Suprapubic skin (tissue), 4 donors: Measurements from ENCODE around the gene HMGB4. TPM values are rescaled to one million over a fixed set of nuclear protein-coding genes. Genes with fewer than 3 reads are reported as not detected.

Experiments
- DNase-seq, 2 donors: peaks; one replicate each; pipeline ENCODE4 v3.0.0-alpha.2; 2019; ENCODE audit warnings: low spot score in 2 of 2
- H3K27ac ChIP-seq: fragments of 200-600 bp; sonication (generic); one replicate; pipeline ENCODE4 v1.5.1; 2019
- H3K27me3 ChIP-seq: fragments of 200-600 bp; sonication (generic); one replicate; pipeline ENCODE4 v1.5.1; 2019
- H3K36me3 ChIP-seq: fragments of 200-600 bp; sonication (generic); one replicate; pipeline ENCODE4 v1.5.1; 2019
- H3K4me1 ChIP-seq: fragments of 200-600 bp; sonication (generic); one replicate; pipeline ENCODE4 v1.5.1; 2019
- H3K4me3 ChIP-seq: fragments of 200-600 bp; sonication (generic); one replicate; pipeline ENCODE4 v1.5.1; 2019; ENCODE audit warnings: mild to moderate bottlenecking
- H3K9me3 ChIP-seq: fragments of 200-600 bp; sonication (generic); one replicate; pipeline ENCODE4 v1.5.1; 2019
- CTCF ChIP-seq, 2 donors: fragments of 200-600 bp in 1 of 2; fragments of 450-650 bp in 1 of 2; sonication (generic) in 1 of 2; IDR thresholded peaks; one replicate each; pipeline ENCODE4 v1.5.1; 2016 to 2019; ENCODE audit warnings: antibody characterized with exemption in 2 of 2, mild to moderate bottlenecking in 1 of 2, moderate library complexity in 1 of 2
- EP300 ChIP-seq: sonication (generic); formaldehyde crosslinking; IDR thresholded peaks from one replicate; pipeline ENCODE4 v1.6.1; 2017; ENCODE audit warnings: antibody characterized with exemption
- POLR2A ChIP-seq, 2 donors: fragments of 450-650 bp; IDR thresholded peaks; one replicate each; pipeline ENCODE4 v1.6.1; 2017; ENCODE audit warnings: antibody characterized with exemption in 2 of 2, mild to moderate bottlenecking in 2 of 2, moderate library complexity in 2 of 2
- POLR2AphosphoS5 ChIP-seq, 3 donors: sonication (generic); formaldehyde crosslinking; IDR thresholded peaks; one replicate each; pipeline ENCODE4 v1.6.1; 2017; ENCODE audit warnings: antibody characterized with exemption in 3 of 3
- WGBS: methylation state at CpG from one replicate; pipeline ENCODE4 v1.1.5; 2018; 5-methylcytosine and 5-hydroxymethylcytosine counted together
- total RNA-seq, 4 donors: library from RNA; depleted of rRNA; stranded (reverse); fragments of >200 nt; gene quantifications; one replicate each; pipeline ENCODE4 v1.1.0, GENCODE V29; 2016

The HMGB4 gene
- total RNA-seq, 4 donors from 2014 or later, result not detected

GRCh38 chr1:33819913-33820311 is 44.0 kb upstream of the HMGB4 start:
- no peaks in the 10 kb centered on the region for H3K9me3 ChIP-seq
- no peak overlapping the region for H3K4me3 ChIP-seq
- no peaks in the 10 kb centered on the region for H3K36me3 ChIP-seq
- no peaks in the 10 kb centered on the region for H3K4me1 ChIP-seq
- H3K27me3 ChIP-seq, result peaks cover 4% of the 10 kb centered on the region
- 75% methylated on average over 7 of the region's 7 CpGs for WGBS
- H3K27ac ChIP-seq, result no peak overlapping the region
- no peak for TF ChIP-seq POLR2AphosphoS5 (IDR thresholded peaks at IDR 0.05)
- TF ChIP-seq CTCF (IDR thresholded peaks at IDR 0.05), result no peak
- TF ChIP-seq EP300, result no peak
- no peak for TF ChIP-seq POLR2A (IDR thresholded peaks at IDR 0.05)
- DNase-seq, result no peak

GRCh38 chr1:33820804-33821203 is 43.1 kb upstream of the HMGB4 start:
- H3K4me3 ChIP-seq, result no peak overlapping the region
- no peaks in the 10 kb centered on the region for H3K36me3 ChIP-seq
- DNase-seq, result no peak
- 85% methylated on average over 5 of the region's 5 CpGs for WGBS
- H3K9me3 ChIP-seq, result no peaks in the 10 kb centered on the region
- TF ChIP-seq POLR2AphosphoS5 (IDR thresholded peaks at IDR 0.05), result no peak
- H3K27me3 ChIP-seq, result peaks cover 4% of the 10 kb centered on the region
- no peaks in the 10 kb centered on the region for H3K4me1 ChIP-seq
- no peak overlapping the region for H3K27ac ChIP-seq

GRCh38 chr1:33821291-33821690 is 42.6 kb upstream of the HMGB4 start:
- H3K4me3 ChIP-seq, result no peak overlapping the region
- no peaks in the 10 kb centered on the region for H3K9me3 ChIP-seq
- no peaks in the 10 kb centered on the region for H3K36me3 ChIP-seq
- no peak overlapping the region for H3K27ac ChIP-seq
- peaks cover 4% of the 10 kb centered on the region for H3K27me3 ChIP-seq
- no peaks in the 10 kb centered on the region for H3K4me1 ChIP-seq
- WGBS, result 85% methylated on average over 5 of the region's 6 CpGs
- no peak for TF ChIP-seq EP300
- no peak for DNase-seq

GRCh38 chr1:33822396-33822795 is 41.5 kb upstream of the HMGB4 start:
- Histone ChIP-seq H3K27ac (no peak overlapping the region), H3K4me3 (no peak overlapping the region), H3K27me3 (peaks cover 4% of the 10 kb centered on the region), H3K9me3 (no peaks in the 10 kb centered on the region), H3K4me1 (no peaks in the 10 kb centered on the region), H3K36me3 (no peaks in the 10 kb centered on the region)
- TF ChIP-seq POLR2A (IDR thresholded peaks at IDR 0.05) (no peak), CTCF (IDR thresholded peaks at IDR 0.05) (no peak), EP300 (no peak), POLR2AphosphoS5 (IDR thresholded peaks at IDR 0.05) (no peak)
- DNase-seq, result no peak
- 70% methylated on average over 6 of the region's 6 CpGs for WGBS

- TF ChIP-seq POLR2A (IDR thresholded peaks at IDR 0.05) (no peak), EP300 (no peak), POLR2AphosphoS5 (IDR thresholded peaks at IDR 0.05) (no peak), CTCF (IDR thresholded peaks at IDR 0.05) (no peak)
- 100% methylated on average over 2 of the region's 2 CpGs for WGBS
- DNase-seq, result no peak
- Histone ChIP-seq H3K36me3 (no peaks in the 10 kb centered on the region), H3K4me3 (no peak overlapping the region), H3K9me3 (no peaks in the 10 kb centered on the region), H3K27me3 (peaks cover 4% of the 10 kb centered on the region), H3K27ac (no peak overlapping the region), H3K4me1 (no peaks in the 10 kb centered on the region)
These were observed 40.5 kb upstream of the HMGB4 start for GRCh38 chr1:33823401-33823800.

GRCh38 chr1:33823830-33824229 is 40.0 kb upstream of the HMGB4 start:
- DNase-seq, result no peak
- no peak for TF ChIP-seq CTCF (IDR thresholded peaks at IDR 0.05)
- no peak for TF ChIP-seq POLR2AphosphoS5 (IDR thresholded peaks at IDR 0.05)
- no peaks in the 10 kb centered on the region for H3K36me3 ChIP-seq

More at GRCh38 chr1:33823830-33824229, 40.0 kb upstream of the HMGB4 start:
- Histone ChIP-seq H3K4me3 (no peak overlapping the region), H3K27ac (no peak overlapping the region), H3K9me3 (no peaks in the 10 kb centered on the region), H3K4me1 (no peaks in the 10 kb centered on the region), H3K27me3 (peaks cover 4% of the 10 kb centered on the region)
- WGBS, result 80% methylated on average over 1 of the region's 1 CpG
